GM18507 (cell line): ENCODE measurements around the gene MKNK1.

Experiments
- DNase-seq: peaks from one replicate; pipeline ENCODE4 v3.0.0; 2011; ENCODE audit warnings: low read depth; ENCODE audit not compliant: insufficient read length; ENCODE audit errors: extremely low spot score
- FAIRE-seq: peaks from 2 replicates; lab custom pipeline; 2011; peaks lifted over from hg19 to GRCh38; lab: Jason Lieb, UNC

Gene MKNK1

DNA sequence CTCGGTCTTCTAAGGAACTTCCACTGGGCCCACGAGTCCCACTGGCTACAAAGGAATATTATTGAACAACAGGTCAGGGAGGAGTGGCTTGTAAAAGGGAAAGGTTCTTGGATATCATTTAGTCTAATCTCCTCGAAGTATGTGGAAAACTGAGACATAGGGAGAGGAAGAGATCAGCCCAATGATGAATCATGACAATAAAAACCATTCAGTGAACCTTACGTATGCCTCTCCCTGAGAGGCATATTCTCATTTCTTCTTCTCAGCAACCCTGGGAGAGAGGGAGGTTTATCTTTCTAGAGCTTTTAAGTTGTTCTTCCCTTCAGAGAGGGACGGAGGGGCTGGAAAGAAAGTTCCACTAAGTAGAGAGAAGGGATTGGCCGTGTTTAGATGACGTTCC lies 17.9 kb upstream of the MKNK1 start:
- no peak for FAIRE-seq

DNA sequence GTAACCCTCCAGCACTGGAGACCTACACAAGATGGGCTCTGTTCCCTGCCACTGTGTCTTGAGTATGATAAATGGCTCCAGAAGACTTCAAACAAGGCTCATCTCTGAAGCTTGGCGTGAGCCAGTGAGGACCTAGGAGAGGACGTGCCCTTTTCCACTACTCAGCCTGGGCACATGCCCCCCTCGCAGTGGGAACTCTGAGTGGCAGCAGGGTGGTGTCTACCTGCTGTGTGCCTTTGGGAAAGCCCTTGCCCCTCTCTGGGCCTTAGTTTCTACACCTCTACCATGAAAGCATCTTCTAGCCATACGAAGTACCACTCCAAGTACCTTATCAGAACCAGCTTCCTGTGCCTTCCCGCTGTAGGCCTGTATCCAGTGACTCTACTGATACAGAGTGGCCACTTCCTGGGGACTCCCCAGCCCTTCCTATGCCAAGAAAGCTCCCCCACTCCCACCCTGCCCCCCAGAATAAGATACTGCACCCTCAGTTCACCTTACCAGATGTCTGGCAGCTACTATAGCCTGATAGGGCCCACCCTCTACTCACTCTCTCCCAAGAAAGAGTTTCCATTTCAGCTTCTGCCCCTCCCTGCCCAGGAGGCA lies 15.7 kb upstream of the MKNK1 start:
- DNase-seq = no peak
- FAIRE-seq = no peak

More for the DNA sequence above, 17.9 kb upstream of the MKNK1 start:
- no peak for DNase-seq

DNA sequence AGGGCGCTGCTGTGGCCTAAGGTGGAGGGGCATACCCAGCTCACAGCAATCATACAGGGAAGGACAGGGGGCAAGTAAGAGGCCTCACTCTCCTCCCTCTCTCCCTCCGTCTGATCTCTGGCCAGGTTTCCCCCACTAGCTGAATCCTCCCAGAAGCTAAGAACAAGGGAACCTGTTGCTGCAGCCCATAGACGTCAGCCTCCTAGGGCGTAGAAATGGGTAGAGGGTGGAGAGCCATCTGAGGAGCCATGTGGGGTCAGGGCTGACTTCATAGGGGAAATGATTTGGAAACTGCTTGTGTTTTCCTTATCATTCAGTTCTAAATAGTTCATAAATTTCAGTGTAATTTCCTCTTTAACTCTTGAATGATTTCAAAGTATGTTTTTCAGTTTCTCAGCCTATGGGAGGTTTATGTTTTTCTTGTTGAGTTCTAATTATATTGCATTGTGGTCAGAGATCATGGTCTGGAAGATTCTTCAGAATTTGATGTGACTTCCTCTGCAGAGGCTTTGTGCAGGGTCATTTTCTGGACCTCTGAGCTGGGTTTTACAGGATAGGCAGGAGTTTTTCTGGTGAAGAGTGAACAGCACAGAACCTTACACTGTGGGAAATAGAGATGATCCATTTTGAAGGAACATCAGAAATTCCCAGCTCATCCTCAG lies 14.8 kb upstream of the MKNK1 start:
- DNase-seq (no peak), FAIRE-seq (no peak)

DNA sequence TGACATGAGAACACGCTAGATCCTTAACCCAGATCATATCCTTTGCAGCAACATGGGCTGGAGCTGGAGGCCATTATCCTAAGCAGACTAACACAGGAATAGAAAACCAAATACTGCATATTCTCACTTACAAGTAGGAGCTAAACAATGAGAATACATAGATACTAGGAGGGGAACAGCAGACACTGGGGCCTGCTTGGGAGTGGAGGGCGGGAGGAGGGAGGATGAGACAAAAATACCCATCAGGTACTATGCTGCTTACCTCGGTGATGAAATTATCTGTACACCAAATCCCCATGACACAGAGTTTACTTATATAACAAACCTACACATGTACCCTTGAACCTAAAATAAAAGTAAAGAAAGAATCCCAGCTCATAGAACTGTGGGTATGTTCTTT lies 13.8 kb upstream of the MKNK1 start:
- no peak for FAIRE-seq
- no peak for DNase-seq

DNA sequence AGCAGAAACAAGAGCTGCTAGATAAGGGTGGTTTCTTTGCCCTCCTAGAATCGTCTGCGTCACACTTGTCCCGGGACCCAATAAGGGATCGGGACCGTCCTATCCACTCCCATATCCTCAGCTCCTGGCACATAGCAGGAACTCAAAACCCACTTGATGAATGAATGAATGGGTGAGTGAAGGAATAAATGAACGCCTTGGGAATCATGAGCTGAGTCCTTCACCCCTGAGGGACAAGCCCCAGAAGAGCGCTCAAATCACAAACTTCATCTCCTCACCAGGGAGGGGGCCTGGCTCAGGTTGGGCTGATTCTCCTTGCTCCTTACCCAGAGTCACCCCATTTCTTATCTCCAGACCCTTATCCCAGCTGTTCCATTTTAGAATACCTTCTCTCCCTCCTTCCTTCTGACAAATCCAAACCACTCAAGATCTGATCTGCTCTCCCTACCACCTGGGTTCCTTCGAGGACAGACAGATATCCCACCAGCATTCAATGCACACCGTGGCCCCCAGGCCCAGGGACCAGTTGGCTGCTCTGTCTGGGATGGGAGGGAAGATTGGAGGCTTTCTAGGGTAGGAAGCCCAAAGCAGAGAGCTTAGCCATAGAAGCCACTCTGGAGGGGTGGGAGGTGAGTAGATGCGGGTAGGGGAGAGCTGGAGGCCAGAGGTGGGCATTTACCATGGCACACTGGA lies 13.2 kb upstream of the MKNK1 start:
- no peak for DNase-seq
- FAIRE-seq = no peak

DNA sequence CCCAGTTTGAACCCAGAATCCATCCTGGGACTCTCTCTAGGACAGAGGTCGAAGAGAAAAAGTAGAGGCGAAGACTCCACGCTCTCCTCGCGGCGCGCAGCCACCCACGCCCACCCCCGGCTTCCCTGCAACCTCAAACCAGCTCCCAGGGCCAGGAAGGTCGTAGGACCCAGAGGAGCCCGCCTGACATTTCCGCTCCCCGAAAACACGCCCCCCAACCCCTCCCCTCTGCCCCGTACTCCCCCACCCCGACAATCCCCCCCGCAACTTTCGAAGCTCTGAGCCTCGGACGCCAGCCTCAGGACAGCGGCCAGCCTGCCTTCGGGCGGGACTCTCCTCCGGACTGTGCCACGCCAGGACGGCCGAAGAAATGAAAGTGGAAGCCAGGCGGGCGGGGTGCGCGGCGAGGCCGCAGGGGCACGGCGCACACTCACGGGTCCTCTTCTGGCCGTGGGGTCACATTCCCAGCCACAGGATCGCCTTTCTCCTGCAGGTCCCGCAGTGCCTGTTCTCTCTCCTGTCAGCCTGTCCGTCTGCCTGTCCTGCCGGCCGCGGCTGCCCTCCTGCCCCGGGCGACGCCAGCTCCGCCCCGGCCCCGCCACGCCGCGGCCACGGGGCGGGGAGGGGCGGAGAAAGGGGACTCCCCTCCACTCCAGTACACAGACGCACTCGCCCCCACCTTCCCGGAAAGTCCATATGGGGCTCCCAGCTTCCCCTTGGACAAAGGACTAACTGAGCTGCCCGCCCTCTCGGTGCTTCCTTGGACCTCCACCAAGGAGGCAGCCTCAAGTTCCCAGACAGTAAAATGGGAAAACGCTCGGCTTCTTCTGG lies 12.4 kb upstream of the MKNK1 start, which contains the start of gene MOB3C:
MOB3C (minus strand) TSS at position 535 of the 831 bp plus-strand sequence. CDS start 3,490 bp downstream, outside the sequence.
- peak; percentile 78 for FAIRE-seq
- peak; percentile 49 for DNase-seq

DNA sequence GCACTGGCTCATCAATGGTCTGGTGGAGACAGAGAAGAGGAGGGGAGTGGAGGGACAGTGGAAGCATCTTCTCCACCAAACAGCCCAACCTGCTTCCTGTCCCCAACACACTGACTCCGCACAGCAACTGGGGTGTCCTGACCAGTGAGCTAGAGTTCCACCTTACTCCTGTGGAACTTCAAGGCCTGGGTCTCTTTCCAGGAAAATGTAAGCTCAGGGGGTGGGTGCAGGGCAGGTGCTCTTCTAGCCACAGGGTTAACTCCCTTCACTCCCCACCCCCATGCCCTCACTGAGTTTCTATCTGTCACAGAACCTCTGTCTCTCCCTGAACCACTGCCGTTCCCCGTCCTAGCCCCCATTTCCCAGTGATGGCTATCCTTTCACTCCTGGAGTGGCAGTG lies 11.7 kb upstream of the MKNK1 start:
- FAIRE-seq (no peak), DNase-seq (no peak)

DNA sequence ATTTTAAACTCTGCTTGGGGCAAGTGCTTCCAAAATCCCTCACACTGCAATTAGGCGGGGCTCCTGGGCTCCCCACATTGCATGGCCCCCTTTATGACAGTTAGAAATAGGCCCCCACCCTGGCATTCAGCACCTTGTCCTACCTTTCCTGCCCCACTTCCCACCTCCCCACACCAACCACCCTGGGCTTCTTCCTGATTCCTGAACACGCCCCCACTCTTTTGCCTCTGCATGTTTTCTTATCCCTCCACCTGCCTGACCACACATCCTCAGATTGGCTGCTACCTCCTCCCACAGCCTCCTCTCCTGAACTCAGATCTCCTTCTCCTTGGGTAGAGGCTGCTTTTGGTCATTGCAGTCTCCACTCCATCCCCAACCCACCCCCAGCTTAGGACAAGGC lies 11.0 kb upstream of the MKNK1 start:
- FAIRE-seq (no peak), DNase-seq (no peak)

DNA sequence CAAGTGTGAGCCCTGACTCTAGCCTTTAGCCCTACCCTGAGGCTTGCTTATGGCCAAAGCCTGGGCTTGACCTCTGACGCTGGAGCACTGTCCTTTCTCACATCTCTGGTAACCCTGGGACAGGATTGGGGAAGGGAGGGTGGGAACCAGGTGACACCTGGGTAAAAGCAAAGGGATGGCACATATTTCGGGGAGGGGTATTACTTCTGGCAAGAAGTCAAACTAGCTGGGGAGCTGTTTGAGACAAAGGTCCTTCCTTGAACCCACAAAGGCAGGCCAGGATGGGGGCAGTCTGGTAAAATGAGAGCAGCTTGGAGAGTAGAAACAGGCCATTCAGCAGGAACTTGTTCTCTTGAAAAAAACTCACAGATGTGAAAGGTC lies 10.5 kb upstream of the MKNK1 start:
- FAIRE-seq = no peak

DNA sequence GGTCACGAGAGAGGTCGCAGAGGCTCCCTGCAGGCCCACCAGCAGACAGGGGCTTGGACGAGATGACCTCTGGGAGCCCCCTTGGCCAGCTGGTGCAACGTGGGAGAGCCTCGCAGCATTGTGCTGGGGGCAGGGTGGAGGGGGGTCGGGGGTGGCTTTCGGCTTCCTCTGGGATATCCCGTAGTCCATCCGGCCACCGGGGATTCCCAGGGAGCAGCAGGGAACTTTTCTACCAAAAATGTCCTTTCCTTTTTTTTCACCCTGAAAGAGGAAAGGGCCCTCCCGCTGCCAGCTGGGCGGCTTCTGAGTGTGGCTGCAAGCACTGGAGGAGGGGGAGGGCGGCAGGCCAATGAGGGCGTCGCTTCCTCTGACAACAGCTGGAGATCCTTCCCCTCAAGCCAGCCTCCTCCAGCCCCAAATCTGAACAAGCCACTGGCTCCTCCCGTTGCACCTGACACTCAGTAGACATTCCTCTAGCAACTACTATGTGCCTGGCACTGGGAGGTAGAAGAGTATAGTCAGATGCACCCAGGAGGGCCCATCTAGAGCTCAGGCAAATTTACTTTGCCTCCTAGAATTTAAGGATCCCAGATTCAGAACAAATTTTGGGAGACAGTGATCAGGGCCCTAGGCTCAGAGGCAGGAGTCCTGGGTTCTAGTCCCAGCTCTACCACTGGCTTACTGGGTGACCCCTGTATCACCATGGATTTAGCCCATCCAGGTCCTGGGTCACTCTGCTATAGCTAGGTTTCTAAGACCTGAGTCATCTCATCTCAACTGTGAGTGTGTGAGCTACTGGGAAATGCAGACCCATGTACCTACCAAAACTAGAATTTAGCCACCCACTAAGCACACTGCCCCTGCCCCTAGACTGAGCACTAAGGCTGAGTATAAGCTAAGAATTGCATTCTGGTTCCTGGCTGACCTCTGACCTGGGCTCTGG lies 9.9 kb upstream of the MKNK1 start:
- FAIRE-seq = no peak
- no peak for DNase-seq

More for the DNA sequence above, 10.5 kb upstream of the MKNK1 start:
- DNase-seq = no peak

DNA sequence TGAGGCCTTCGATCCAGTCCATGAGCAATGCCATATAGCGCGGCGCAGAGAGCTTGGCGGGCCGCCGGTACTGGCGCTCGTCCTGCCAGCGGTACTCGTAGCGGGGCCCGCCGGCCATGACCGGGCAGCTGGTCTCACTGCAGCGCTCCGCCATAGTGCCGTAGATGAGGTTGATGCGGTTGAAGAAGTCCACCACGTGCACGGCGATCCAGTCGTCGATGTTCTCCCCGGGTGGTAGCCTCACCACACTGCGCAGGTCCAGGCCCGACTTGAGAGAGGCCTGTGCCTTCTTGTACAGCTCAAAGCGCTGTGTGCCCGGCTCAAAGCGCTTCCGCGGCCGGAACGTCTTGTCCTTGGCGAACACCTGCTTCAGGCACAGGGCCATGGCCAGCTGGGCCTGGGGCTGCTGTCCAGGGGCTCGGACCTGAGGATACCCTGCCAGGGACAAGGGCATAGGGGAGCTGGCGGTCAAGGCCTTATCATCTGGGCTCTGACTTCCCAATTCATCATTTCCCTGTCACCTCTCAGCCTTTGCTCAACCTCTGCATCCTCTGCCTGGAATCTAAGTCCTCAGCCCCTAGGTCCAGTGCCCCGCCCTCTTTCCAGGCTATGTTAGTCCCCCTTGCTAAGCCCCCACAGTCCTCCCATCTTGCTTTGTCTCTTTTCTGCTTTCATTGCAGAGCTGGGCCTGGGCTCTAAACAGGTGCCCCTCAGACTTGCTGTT lies 9.0 kb upstream of the MKNK1 start:
- FAIRE-seq (no peak), DNase-seq (no peak)

DNA sequence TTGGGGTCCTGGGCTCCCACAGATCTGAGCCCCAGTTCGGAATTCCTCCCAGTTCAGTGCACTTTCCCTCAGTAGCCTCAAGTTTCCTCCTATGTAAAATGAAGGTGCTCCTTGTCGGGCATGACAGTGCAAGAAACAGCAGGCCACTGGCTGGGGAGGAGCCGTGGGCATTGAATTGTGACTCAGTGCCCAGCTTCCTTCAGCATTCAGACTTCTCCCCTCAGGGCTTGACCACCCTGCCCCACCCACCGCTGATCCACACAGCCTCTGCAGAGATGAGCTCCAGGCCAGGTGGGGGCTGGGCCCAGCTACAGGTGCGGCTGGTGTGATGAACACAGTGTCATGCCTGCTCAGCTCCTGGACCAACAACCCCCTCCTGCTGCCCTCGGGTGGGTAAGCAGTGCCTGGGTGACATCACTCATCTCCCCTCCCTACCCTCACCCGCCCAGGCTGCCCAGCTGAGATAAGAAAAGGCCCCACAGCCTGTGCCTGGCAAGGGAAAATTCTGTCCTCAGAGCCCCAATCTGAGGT lies 7.7 kb upstream of the MKNK1 start:
- FAIRE-seq = no peak

DNA sequence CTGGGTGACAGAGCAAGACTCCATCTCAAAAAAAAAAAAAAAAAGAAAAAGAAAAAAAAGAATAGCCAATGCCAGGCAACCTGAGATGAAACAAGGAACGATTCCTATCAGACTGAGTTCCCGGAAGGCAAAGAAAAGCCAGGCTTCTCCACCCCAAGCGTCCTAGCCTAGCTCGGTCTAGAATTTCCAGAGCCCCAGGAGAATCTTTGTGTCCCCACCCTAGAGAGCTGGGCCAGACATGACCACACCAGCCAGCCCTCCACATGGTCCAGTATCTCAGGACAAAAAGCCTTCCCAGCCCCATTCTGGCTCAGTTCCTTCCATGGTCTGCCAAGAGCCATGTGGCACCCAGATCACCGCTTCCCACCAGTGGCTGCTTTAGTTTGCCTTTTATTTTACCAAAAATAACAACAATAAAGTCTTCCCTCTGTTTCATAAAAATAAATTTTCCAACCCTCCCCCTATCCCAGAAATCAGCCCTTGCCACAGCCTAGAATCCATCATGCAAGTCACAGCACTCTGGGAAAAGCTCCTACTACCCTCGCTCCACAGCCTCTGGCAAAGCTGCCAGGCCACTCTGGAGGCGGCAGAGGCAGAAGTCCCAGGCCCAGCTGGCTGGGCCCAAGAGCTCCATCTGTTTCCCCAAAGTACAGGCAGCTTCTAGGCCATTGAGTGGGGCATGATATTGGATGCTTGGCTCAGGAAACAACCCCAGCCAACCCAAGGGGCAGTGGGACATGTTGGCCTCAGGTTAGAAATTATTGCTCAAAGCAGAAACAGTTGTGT lies 3.5 kb upstream of the MKNK1 start:
- DNase-seq (no peak), FAIRE-seq (no peak)

More for the DNA sequence above, 7.7 kb upstream of the MKNK1 start:
- DNase-seq = no peak

DNA sequence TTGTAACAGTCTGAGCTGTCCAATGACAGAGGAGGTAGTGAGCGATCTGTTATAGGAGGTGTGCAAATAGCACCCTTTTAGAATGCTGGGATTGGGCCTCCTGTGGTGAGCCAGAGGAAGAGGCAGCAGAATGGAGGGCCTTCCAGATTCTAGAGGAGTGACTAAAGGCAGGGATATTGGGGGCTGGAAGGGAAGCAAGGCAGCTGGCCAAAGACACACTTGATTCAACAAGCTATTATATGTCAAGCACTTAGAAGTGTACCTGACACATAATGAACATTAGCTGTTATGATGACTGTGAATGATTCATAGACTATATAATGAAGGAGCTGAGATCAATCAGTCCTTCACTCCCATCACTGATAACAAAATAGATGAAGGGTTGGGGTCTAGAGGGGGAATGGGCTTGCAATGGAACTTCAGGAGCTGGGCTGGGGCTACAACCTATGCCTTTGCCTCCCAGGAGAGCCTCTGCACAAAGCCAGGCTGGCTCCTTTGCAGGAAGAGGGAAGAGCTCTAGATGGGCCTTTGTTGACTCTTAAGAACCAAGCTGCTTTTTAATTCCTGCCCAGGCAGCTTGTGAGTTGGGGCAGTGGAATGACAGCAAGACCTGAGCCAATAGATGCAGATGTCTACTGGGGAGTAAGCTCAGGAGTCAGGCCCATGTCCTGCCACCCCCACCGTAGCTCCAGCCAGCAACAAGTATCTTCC lies 2.3 kb upstream of the MKNK1 start:
- FAIRE-seq = no peak
- DNase-seq = no peak

DNA sequence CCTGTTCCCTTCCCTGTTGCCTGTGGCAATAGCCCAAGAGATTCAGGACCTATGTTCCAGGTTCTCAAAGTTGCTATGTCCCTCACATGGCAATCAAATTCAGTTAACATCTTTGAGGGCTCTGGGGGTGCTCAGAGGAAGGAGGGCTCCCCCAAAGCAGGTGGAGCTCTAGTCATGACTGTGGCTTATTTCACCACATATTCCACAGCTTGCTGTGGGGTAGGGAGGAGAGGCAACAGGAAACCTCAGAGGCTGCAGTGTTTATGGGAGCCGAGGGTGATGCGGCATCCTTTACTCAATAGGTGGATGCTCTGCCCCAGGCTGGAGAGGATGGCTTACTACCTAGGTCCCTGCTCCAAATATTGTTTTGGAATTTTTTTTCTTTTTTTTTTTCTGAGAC lies 1.2 kb upstream of the MKNK1 start:
- DNase-seq (no peak), FAIRE-seq (no peak)

DNA sequence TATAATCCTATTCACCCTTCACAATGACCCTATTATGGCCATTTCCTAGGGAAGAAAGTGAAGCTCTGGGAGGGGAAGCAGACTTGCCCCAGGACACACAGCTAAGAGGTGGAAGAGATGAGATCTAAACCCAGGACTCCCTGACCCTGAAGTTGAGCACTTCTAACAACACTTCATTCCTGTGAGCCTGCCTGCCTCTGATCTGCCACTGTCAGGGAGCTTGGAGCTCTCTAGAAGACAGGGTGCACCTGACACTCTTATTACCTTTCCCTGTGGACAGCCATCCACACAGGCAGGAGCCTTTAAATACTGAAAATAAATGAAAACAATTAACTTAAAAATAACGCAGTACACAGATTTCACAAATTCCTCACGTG lies 599 bp downstream of the MKNK1 start:
- no peak for FAIRE-seq
- DNase-seq = no peak
